NCI-H146 treated with DMSO at 0.1 percent for 48 hours (cell line): Measurements from ENCODE around the gene INPP1.

Source experiments
- DNase-seq: peaks from one replicate; lab custom pipeline; 2025; ENCODE audit not compliant: unreplicated experiment; lab: John Stamatoyannopoulos, UW

INPP1 gene

DNA sequence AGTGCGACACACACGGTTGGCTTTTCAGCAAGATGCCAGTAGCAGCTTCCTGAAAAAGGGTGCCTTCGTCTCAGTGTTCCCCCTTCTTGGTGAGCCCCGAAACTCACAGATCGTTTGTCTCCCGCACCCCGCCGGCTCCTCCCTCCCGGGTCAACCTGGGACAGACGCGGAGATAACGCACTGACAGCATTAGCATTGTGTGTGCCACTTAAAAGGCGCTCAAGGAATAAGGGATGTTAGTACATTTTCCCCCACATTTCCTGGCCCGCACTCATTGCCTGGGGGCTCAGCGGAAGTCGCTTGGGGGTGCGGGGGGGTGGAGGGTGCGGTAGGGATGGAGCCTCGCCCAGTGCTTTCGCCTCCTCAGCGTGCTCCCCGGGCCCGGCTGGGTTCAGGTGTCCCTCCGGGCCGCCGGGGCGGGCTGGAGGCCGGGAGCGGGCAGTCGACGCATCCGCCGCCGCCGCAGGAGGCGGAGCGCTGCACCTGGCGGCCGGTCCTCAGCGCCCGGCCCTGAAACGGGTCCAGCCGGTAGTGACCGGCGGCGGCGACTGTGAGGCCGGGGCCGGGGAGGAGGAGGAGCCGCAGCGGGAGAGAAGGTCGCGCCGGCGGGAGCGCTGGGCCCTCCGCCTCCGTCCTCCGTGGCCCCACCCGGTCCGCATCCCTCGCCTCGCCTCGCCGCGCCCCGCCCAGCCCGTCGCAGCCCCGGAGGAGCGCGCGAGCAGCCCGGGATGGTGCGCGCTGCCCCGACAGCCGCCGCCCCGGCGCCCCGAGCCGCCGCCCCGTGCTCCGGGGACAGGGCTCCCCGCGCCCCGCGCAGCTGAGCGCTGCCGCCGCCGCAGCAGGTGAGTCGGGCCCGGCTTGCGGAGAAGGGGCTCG is 64.5 kb downstream of the INPP1 start, which contains the start of gene MFSD6:
Gene MFSD6, plus strand, starts transcription at position 694 of the 876 bp plus-strand sequence. CDS start 27,675 bp downstream, outside the sequence.
- peak; percentile 19 for DNase-seq

DNA sequence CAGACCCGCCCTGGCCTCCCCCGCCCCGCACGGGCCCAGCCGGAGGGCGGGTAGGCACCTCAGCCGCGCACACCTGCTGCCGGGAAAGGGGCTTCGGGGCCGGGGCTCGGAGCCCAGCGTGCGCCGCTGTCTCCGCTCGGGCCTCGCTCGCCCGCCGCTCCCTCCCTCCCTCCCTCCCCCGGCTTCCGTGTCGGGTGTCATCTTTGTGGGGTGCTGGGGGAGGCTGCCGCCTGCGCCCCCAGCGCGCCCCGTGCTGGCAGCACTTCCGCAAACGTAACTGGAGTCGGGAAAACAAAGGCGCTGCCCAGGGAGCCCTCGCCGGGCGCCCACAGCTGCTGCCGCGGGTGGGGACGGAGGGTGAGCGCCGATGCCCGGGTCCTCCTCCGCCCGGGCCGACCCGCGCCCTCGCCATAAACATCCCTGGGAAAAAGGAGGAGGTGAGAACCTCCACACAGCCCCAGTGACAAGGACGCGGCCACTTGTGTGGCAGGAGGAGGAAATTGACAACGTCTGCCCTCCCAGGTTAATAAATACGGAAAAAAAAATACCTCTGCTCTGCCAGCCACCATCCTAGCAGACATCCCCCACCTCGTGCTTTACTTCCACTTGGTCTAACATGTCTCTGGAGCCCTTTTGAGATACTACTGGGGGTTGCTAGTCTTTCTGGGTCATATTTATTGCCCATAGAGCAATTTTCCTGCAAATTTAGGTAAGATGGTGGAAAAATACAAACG is 65.3 kb downstream of the INPP1 start:
- peak; percentile 57 for DNase-seq

DNA sequence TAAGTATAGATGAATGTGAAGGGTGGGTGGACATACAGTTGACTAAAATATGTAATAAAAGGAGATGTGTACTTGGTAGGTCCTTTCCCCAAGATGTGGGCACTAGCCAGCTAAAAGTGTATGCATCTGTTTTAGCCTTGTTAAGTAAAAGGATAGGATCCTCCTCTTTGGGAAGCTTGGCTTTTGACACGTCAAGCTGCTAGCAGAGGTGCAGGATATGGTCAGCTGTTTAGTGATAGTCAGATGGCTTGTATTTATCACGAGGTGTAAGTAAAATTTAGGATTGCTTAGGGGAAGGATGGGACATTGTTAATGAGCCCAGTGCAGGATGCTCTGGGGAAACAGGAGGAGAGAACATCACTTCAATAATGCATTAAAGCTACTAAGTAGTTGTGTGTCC is 66.2 kb downstream of the INPP1 start:
- DNase-seq = no peak

DNA sequence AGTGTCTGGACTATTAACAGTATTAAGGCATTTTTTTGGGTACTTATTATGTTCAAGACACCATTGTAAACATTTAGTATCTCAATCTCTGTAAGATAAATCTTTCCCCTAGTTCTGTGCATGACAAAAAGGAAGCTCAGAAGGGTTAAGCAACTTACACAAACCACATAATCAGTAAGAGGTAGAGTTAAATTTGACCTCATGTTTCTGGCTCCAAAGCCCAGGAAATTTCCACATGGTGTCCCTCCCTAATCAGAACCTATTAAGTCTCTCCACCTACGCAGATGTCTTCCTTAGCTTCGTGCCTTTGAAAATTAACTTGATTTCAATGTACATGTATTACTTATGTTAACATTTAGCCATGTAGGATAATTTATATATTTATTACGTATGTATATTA is 66.8 kb downstream of the INPP1 start:
- no peak for DNase-seq

DNA sequence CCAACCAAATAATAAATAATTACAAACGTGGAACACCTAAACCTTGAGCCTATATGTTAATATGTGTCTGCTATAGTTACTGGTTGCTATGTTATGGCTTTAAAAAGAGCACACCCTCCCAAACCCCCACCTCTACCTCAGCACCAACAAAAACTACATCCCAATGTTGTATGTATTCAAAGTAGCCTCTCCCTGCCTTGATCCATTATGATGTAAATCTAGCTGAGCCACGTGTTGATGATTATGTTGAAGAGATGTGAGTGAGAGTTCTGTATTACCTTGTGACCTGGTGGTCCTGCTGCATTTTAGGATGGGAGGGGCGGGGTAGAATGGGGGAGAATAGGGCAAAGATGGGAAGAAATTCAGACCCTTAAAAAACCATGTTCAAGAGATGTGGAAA is 69.6 kb downstream of the INPP1 start:
- no peak for DNase-seq

DNA sequence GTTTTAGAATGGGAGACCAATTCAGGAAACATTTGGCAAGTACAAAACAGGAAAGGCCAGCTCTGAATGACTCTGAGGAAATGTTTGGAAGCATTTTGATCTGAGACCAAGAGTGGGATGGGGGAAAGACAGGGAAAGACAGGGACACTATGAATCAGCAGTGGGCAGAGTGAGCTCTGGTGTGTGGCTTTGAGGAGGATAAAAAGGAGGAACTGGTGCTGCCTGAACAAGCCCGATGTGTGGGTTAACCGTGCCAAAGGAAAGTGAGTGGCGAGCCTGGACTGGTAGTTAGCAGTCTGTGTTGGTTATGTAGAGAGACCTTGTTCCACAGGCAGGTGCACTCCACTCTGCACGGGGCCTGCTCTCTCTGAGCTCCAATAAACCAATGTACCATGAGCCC is 70.0 kb downstream of the INPP1 start:
- no peak for DNase-seq

DNA sequence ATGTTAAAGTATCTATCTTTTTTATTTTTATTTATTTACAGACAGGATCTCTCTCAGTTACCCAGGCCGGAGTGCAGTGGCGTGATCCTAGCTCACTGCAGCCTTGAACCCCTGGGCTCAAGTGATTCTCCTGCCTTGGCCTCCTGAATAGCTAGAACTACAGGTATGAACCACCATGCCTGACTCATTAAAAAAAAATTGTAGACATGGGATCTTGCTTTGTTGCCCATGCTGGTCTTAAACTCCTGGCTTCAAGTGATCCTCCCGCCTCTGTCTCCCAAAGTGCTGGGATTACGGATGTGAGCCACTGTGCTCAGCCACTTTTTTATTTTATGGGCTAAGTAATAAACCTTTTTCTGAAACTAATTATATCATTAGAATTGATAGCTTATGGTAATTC is 71.9 kb downstream of the INPP1 start:
- DNase-seq = no peak

DNA sequence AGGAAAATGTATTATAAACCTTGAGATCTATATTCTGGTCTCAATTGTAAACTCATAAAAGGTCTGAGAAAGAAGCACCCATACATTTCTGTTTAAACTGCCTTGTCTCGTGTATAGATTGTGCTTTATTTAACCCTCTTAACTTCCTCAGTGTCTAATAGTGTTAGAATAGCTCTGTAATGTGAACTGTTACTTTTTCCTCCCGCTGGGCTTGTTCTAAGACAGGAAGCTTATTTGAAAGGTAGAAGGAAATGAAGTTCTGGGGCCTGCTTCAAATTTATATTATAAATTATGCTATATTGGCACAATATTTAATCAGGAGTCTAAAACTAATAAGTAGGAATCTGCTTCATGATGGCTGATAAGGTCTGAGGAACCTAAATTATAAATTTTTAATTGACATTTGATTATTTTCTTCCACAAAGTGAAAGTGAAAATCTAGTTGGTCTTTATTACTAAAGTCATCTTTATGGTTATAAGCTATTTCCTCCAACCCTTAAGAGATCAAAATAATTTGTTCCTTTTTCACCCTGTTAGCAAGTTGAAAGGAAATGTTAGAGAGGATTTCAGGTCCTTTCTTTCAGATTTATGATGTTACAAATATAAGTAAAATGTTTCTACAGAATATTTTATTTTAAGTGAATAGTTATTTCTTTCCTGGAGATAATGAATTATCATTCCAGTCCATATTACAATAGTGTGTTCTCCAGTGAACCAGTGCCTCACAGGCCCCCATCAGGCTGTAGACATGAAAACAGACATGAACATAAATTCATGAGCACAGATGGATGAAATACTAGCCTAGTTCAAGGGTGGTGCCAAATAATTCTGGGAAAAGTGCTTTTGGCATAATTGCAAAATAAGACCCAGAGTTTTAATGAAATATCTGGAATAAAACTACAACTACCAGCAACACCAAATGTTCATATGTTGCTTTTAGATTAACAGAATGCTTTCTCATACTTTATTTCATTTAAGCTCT is 72.7 kb downstream of the INPP1 start:
- no peak for DNase-seq

DNA sequence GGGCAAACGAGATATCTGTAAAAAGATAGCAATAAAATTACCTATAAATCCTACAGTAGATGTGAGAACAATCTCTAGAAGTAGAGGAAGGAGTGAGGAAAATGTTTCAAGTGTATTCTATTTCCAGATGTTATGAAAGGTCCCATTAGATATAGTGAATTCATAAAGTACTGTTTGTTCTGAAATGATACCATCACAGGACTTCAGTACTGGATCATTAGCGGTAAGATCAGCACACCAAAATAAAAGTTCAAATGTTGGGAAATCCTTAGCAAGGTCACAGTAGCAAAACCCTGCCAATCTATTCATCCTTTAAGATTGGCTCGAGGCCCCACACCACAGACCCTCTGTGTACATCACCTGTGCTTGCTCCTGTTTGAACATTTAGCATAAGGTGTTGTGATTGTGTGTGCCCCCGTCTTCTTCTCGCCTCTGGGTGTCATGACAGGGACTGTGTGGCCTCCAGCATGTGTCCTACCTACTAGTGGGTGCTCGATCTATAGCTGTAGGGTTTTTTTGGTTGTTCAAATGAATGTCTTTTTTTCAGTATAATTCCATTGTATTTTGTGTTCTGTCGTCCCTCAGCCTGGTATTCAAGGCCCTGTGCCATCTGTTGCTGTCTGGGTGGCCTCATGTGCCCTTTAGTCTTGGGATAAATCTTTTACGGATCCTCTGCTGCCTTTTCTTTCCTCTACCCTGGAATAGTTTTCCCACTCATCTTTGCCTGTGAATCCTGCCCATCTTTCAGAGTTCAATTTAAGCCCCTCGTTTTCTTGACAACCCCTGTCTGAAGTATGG is 73.9 kb downstream of the INPP1 start:
- no peak for DNase-seq

DNA sequence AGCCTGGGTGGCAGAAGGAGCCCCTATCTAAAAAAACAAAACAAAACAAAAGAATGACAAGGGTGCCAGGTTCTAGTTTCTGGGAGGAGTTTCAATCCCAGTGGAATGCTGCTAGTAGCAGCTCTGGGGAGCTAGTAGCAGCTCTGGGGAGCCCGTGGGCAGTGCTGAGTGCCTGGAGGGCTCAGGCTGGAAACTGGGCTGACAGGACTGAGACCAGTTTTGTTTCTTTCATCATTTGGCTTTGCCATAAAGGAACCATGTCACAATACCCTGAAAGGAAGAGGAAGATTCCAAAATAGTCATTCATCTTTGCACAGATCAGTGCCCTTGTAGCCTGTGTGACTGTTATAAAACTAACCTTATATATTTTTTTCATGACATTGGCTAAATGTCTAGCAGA is 75.3 kb downstream of the INPP1 start:
- DNase-seq = no peak

DNA sequence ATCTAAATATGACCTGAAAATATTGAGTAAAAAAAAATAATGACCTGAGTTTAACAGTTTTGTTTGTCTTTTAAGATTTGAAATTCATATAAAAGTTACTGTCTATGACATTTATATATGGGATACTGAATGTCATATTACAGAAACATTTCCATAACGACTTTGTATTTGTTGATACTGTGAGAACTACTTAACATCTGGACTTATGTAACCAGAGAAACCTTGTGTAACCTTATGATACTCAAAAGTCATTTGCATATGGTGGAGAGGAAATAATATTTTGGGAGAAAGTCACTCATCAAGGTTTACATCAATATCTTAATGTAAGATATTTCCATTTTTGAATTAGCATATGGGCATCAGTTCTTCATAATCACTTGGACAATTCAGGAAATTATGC is 77.4 kb downstream of the INPP1 start:
- no peak for DNase-seq
